SK-N-SH treated with all-trans-retinoic acid at 6 μM for 48 hours (cell line): ENCODE measurements around the gene MYADM.

Source experiments
- ATAC-seq: fragments of 200-7000 bp; cut with Tn5 transposase; 3 replicates; pipeline ENCODE4 v1.9.1; 2020; ENCODE audit warnings: mild to moderate bottlenecking, moderate library complexity
- ARNTL ChIP-seq: fragments of 450-650 bp; formaldehyde crosslinking; IDR thresholded peaks from 2 replicates; pipeline ENCODE4 v1.5.0; 2020; ENCODE audit warnings: low read depth, mild to moderate bottlenecking, moderate library complexity, borderline replicate concordance
- CSDC2 ChIP-seq: fragments of 250-450 bp; sonication (Bioruptor Pico); IDR thresholded peaks from 2 replicates; pipeline ENCODE4 v1.5.0; 2020; ENCODE audit warnings: mild to moderate bottlenecking, moderate library complexity
- ESRRG ChIP-seq: fragments of 250-450 bp; sonication (Bioruptor Pico); IDR thresholded peaks from 2 replicates; pipeline ENCODE4 v1.6.1; 2021; ENCODE audit warnings: mild to moderate bottlenecking
- GLIS3 ChIP-seq: fragments of 250-450 bp; sonication (Bioruptor Pico); IDR thresholded peaks from 2 replicates; pipeline ENCODE4 v1.5.0; 2020; ENCODE audit warnings: mild to moderate bottlenecking, moderate library complexity
- ISL1 ChIP-seq: fragments of 250-450 bp; sonication (Bioruptor Pico); IDR thresholded peaks from 2 replicates; pipeline ENCODE4 v2.1.2; 2022; ENCODE audit warnings: mild to moderate bottlenecking, moderate library complexity
- POU6F1 ChIP-seq: fragments of 250-450 bp; sonication (Bioruptor Pico); IDR thresholded peaks from 2 replicates; pipeline ENCODE4 v1.8.0; 2021; ENCODE audit warnings: low read depth, mild to moderate bottlenecking, moderate library complexity, borderline replicate concordance
- PPARA ChIP-seq: fragments of 250-450 bp; sonication (Bioruptor Pico); IDR thresholded peaks from 2 replicates; pipeline ENCODE4 v1.5.0; 2020; ENCODE audit warnings: mild to moderate bottlenecking, borderline replicate concordance
- RARB ChIP-seq: fragments of 250-450 bp; sonication (Bioruptor Pico); IDR thresholded peaks from 2 replicates; pipeline ENCODE4 v1.8.0; 2021; ENCODE audit warnings: mild to moderate bottlenecking, moderate library complexity
- SNAI2 ChIP-seq: fragments of 250-450 bp; sonication (Bioruptor Pico); IDR thresholded peaks from 2 replicates; pipeline ENCODE4 v1.5.0; 2020; ENCODE audit warnings: mild to moderate bottlenecking, moderate library complexity
- TCF4 ChIP-seq: fragments of 250-450 bp; sonication (Bioruptor Pico); IDR thresholded peaks from 2 replicates; pipeline ENCODE4 v1.8.0; 2021; ENCODE audit warnings: mild to moderate bottlenecking, moderate library complexity, borderline replicate concordance
- TOX ChIP-seq: fragments of 250-450 bp; sonication (Bioruptor Pico); IDR thresholded peaks from 2 replicates; pipeline ENCODE4 v1.8.0; 2021; ENCODE audit warnings: mild to moderate bottlenecking, moderate library complexity, borderline replicate concordance
- TSHZ2 ChIP-seq: fragments of 250-450 bp; sonication (Bioruptor Pico); IDR thresholded peaks from 2 replicates; pipeline ENCODE4 v1.5.0; 2020; ENCODE audit warnings: mild to moderate bottlenecking, moderate library complexity
- ZC3H10 ChIP-seq: fragments of 250-450 bp; sonication (Bioruptor Pico); IDR thresholded peaks from 2 replicates; pipeline ENCODE4 v1.5.1; 2021; ENCODE audit warnings: mild to moderate bottlenecking, moderate library complexity
- ZFP3 ChIP-seq: fragments of 250-450 bp; sonication (Bioruptor Pico); IDR thresholded peaks from 2 replicates; pipeline ENCODE4 v1.5.0; 2020; ENCODE audit warnings: mild to moderate bottlenecking, moderate library complexity
- ZFP30 ChIP-seq: fragments of 450-650 bp; formaldehyde crosslinking; IDR thresholded peaks from 2 replicates; pipeline ENCODE4 v1.5.0; 2022; ENCODE audit warnings: mild to moderate bottlenecking, moderate library complexity
- ZNF565 ChIP-seq: fragments of 450-650 bp; formaldehyde crosslinking; conservative IDR thresholded peaks from 2 replicates; pipeline ENCODE4 v1.5.0; 2020; ENCODE audit warnings: low read depth, mild to moderate bottlenecking, moderate library complexity
- ZNF70 ChIP-seq: fragments of 450-650 bp; formaldehyde crosslinking; IDR thresholded peaks from 2 replicates; pipeline ENCODE4 v1.5.0; 2020; ENCODE audit warnings: mild to moderate bottlenecking, moderate library complexity
- ZNF8 ChIP-seq: fragments of 450-650 bp; formaldehyde crosslinking; IDR thresholded peaks from 2 replicates; pipeline ENCODE4 v1.5.0; 2020; ENCODE audit warnings: mild to moderate bottlenecking, moderate library complexity
- TF ChIP-seq, protein P1 (sequence below): fragments of 250-450 bp; sonication (Bioruptor Pico); IDR thresholded peaks from 2 replicates; pipeline ENCODE4 v1.8.0; 2020; ENCODE audit warnings: mild to moderate bottlenecking, moderate library complexity, borderline replicate concordance
- TF ChIP-seq, protein P2 (sequence below): fragments of 250-450 bp; sonication (Bioruptor Pico); IDR thresholded peaks from 2 replicates; pipeline ENCODE4 v1.5.1; 2020; ENCODE audit warnings: low read depth, mild to moderate bottlenecking, moderate library complexity

MYADM gene

DNA sequence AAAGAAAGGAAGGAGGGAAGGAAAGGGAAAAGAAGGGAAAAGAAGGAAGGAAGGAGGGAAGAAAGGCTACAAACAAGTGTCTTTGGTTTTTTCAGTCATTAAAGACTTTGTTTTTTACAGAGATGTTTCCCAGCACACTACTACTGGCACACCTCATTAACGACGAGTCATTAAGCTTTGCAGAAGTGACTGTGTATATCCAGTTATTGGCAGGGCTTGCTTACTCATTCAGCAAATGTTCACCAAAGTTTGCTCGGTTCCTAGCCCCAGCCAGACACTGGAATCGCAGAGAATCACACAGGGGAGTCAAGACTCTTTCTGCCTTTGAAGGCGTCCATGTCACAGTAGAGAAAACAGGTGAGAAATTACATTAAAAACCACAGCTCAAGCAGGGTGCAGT, 47.8 kb upstream of the MYADM start (continued):
- no peak for TF ChIP-seq TCF4
- no peak for TF ChIP-seq RARB (CRISPR knock-in tag)
- TF ChIP-seq SNAI2, result no peak

DNA sequence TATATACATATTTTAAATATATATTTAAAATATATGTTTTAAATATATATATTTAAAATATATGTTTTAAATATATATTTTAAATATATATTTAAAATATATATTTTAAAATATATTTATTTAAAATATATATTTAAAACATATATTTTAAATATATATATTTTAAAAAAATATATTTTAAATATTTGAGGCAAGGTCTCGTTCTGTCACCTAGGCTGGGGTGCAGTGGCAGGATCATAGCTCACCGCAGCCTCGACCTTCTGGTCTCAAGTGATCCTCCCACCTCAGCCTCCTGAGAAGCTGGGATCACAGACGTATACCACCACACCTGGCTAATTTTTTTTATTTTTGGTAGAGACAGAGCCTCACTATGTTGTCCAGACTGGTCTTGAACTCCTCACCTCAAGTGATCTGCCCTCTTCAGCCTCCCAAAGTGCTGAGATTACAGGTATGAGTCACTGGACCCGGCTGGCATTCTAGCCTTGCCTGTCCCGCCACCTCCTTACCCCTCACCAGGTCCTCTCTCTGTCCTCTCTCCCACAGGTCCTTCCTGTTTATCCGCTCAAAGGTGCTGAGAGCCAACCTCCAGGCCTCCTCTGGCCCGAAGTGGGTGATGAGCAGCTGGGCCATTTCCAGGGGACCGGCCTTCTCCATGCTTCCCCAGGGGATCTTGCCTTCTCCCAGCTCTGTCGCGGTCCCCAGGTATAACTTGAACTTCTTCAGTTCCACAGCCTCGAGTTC, 44.1 kb upstream of the MYADM start:
- ATAC-seq, result no peak

GRCh38 chr19:53824134-53824611, 43.5 kb upstream of the MYADM start, which contains the start of gene NLRP12:
TSS of gene NLRP12 (minus strand) at chr19:53824314. CDS start at chr19:53824174, 140 bp downstream.
- no peak for ATAC-seq
- TF ChIP-seq ZNF565 (CRISPR knock-in tag), result no peak
- no peak for TF ChIP-seq ISL1 (CRISPR knock-in tag)
- TF ChIP-seq GLIS3 (CRISPR knock-in tag), result no peak
- no peak for TF ChIP-seq ZNF70
- TF ChIP-seq SNAI2, result no peak
- TF ChIP-seq RARB (CRISPR knock-in tag), result no peak
- TF ChIP-seq, protein P1, sequence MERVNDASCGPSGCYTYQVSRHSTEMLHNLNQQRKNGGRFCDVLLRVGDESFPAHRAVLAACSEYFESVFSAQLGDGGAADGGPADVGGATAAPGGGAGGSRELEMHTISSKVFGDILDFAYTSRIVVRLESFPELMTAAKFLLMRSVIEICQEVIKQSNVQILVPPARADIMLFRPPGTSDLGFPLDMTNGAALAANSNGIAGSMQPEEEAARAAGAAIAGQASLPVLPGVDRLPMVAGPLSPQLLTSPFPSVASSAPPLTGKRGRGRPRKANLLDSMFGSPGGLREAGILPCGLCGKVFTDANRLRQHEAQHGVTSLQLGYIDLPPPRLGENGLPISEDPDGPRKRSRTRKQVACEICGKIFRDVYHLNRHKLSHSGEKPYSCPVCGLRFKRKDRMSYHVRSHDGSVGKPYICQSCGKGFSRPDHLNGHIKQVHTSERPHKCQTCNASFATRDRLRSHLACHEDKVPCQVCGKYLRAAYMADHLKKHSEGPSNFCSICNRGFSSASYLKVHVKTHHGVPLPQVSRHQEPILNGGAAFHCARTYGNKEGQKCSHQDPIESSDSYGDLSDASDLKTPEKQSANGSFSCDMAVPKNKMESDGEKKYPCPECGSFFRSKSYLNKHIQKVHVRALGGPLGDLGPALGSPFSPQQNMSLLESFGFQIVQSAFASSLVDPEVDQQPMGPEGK (CRISPR knock-in tag), result no peak
- TF ChIP-seq TCF4, result no peak
- TF ChIP-seq ARNTL (CRISPR knock-in tag), result no peak
- no peak for TF ChIP-seq TOX (CRISPR knock-in tag)
- TF ChIP-seq POU6F1 (CRISPR knock-in tag), result no peak
- TF ChIP-seq ZNF8 (CRISPR knock-in tag), result no peak
- TF ChIP-seq, protein P2, sequence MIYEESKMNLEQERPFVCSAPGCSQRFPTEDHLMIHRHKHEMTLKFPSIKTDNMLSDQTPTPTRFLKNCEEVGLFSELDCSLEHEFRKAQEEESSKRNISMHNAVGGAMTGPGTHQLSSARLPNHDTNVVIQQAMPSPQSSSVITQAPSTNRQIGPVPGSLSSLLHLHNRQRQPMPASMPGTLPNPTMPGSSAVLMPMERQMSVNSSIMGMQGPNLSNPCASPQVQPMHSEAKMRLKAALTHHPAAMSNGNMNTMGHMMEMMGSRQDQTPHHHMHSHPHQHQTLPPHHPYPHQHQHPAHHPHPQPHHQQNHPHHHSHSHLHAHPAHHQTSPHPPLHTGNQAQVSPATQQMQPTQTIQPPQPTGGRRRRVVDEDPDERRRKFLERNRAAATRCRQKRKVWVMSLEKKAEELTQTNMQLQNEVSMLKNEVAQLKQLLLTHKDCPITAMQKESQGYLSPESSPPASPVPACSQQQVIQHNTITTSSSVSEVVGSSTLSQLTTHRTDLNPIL (CRISPR knock-in tag), result no peak
- no peak for TF ChIP-seq ZFP30
- TF ChIP-seq TSHZ2 (CRISPR knock-in tag), result no peak
- TF ChIP-seq ESRRG (CRISPR knock-in tag), result no peak
- no peak for TF ChIP-seq PPARA (CRISPR knock-in tag)

More for the DNA sequence above, 44.1 kb upstream of the MYADM start:
- TF ChIP-seq, protein P2 (CRISPR knock-in tag), result no peak
- TF ChIP-seq TSHZ2 (CRISPR knock-in tag) (no peak), ISL1 (CRISPR knock-in tag) (no peak), TCF4 (no peak), ZFP3 (CRISPR knock-in tag) (no peak), RARB (CRISPR knock-in tag) (no peak), CSDC2 (CRISPR knock-in tag) (no peak), ZC3H10 (CRISPR knock-in tag) (no peak)
- TF ChIP-seq, all 23 proteins: peak for 0
